ENCODE results near the gene COL5A1.

The COL5A1 gene

DNA sequence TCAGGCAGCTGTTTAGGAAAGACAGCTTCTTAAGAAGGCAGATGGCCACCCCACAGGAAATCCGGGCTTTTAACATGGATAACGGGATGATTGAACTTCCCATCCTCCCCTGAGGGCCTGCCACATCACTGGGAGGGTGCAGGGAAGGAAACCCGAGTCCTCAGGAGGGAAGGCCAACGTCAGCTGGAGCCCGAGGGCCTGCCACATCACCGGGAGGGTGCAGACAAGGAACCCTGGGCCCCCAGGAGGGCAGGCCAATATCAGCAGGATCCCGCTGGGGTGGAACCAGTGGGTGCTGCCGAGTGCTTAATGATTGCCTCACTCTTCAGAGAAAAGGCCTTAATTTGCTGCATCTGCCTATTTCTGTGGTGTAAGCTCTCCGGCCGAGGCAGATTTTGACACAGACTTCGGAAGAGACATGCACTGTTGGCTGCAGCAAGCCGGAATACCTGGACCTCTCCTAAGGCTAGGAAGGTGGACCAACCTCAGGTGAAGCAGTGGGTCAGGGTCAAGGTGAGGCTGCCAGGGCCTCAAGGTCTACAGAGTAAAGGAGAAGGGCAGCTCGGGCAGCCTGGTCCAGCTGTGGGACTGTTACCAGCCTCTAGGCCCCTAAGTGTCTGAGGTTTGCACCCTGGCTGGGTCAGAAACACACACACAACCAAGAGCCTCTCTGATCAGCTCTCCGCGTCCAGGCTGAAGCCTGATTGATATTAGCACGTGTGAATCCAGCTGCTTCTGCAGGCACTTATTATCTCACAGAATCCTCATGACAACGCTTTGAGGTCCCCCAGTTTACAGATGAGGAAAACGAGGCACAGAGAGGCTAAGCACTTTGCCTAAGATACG lies 14.8 kb upstream of the COL5A1 start:
- no peak for DNase-seq (ENCODE audit: low spot score)

GRCh38 chr9:134627417-134628353 lies 13.9 kb upstream of the COL5A1 start:
- DNase-seq (ENCODE audit: low spot score): no peak

DNA sequence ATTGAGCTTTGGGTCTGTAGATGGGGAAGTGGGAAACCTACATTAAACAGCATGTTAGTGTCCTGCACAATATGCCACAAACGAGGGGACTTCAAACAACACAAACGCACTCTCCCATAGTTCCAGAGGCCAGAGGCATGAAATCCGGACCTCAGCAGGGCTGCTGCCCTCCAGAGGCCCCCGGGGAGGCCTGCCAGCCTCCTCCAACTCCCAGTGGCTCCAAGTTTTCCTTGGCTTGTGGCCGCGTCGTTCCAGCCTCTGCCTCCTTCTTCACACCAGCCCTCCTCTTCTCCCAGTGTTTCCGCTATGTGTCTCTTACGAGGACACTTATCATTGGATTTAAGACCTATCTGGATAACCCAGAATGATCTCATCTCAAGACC lies 13.3 kb upstream of the COL5A1 start:
- DNase-seq (ENCODE audit: low spot score): no peak

- DNase-seq (ENCODE audit: low spot score): no peak
These were observed 12.5 kb upstream of the COL5A1 start for GRCh38 chr9:134629061-134629585.

DNA sequence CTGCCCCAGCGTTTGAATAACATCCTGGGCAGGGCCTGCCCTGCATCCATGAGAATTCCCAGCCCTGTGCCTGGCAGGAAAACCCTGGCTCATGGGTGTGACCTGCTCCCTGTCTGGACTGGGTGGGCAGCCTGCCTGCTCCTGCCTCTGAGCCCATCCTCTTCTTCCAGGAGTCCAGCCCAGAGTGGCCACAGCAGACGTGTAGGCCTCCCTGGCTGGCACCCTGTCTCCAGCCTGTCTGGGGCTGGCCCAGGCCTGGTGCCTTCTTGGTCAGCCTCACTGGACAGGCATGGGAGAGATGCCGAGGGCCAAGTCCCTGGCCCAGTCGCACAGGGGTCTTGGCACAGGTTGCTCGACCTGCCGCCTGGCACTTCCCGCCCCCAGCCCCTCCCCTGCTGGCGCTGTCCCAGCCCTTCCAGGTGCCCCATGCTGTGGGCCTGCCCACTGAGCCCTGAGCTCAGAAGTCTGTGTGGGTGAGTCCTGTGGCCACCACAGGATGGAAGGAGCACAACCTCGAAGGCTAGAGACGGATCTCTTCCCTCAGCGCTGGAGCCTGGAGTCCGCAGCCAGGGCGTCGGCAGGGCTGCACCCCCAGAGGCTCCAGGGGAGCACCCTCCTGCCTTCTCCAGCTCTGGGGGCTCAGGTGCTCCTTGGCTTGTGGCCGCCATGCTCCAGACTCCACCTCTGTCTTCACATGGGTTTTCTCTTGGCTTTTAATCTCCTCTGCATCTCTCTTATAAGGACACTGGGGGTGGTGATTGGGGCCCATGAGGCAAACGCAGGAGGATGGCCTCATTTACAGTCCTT lies 11.8 kb upstream of the COL5A1 start:
- DNase-seq (ENCODE audit: low spot score): no peak

GRCh38 chr9:134630393-134630790 lies 11.2 kb upstream of the COL5A1 start:
- no peak for DNase-seq (ENCODE audit: low spot score)

GRCh38 chr9:134630861-134631260 lies 10.7 kb upstream of the COL5A1 start:
- no peak for DNase-seq (ENCODE audit: low spot score)

DNA sequence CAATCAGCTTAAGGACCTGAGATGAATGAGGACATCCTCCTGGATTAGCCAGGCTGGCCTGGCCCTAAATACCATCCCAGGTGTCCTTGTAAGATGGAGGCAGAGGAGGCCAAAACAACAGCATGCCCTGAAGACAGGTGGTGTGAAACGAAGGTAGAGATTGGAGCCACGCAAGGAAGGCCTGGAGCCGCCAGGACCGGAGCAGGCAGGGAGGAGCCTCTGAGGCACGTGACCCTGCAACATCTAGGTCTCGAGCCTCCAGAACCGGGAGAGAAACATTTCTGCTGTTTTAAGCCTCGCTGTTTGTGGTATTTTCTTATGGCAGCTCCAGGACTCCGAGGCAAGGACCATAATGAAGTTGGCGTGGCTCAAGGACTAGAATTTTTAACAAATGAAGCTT lies 9.7 kb upstream of the COL5A1 start:
- no peak for DNase-seq (ENCODE audit: low spot score)

DNA sequence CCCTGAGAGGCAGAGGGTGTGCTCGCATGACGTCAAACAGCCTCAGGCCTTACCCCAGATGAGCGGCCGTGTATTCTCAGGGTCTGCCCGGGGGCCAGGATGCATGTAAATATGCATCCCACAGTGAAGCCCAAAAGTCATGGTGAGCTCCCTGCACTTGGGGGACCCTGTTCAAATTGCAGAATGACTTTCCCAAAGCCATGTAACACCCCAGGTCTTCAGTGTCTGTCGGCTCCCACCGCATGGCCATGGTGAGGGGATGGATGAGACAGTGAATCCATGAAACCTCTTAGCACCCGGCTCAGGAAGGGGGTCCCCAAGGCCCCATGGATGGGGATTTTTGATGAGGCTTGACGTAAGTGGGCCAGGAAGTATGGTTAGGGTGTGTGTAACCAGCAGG lies 9.3 kb upstream of the COL5A1 start:
- DNase-seq (ENCODE audit: low spot score): no peak

DNA sequence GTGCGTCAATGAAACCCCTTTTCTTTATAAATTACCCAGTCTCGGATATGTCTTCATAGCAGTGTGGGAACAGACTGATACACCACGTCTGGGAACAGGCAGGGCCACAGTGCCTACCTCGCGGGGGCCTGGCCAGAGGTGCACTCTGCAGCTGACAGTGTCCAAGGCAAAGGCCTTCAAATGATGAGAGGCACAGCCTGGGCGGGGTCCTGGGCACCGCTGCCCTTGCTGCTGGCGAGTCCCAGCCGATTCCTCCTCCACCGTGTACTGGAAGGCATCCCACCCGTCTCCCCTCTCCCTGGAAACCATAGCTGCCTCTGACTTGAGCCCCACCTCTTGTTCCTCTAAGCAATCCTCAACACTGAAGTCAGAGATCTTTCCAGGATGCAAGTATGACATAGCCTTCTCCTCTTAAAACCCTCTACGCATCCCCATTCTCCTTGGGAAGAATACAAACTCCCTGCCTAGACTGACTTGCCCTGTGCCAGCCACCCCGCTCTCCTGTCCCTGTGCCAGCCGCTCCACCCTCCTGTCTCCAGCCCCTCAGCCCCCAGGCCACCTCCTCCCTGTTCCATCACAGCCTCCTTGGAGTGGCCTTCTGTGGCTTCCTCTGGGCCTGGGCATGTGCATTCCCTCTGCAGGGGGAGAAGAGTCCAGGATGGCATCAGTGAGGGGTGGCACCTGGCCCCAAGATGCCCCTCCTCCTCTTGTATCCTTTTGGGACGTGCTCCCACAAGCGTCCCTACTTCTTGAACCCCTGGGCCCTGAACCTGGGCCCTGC lies 8.1 kb upstream of the COL5A1 start:
- DNase-seq (ENCODE audit: low spot score): no peak

GRCh38 chr9:134634176-134634575 lies 7.4 kb upstream of the COL5A1 start:
- DNase-seq (ENCODE audit: low spot score): no peak

DNA sequence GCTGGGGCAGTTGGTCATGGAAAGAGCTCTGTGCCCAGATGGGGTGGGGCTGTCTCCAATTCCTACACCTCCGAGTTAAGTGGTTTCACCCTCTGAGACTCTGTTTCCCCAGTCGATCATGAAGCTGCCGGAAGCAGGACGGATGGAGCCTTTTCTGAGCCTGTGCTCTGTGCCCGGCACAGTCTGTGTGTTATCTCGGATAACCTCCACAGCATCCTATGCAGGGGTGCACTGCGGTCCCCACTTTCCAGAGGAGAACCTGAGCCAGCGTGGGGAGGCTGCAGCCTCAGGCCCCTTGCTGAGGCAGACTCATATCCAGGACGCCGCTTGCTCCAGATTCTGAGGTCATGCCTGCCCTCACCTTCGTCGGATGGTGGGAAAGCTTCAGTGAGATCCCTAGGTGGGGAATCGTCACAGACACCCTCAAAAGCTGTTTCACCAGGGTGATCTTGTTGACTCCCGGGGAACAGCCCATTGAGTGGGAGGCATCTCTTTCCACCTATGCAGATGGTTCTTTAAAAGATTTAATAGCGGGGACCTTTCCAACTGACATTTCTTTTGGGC lies 6.9 kb upstream of the COL5A1 start:
- DNase-seq (ENCODE audit: low spot score): no peak

DNA sequence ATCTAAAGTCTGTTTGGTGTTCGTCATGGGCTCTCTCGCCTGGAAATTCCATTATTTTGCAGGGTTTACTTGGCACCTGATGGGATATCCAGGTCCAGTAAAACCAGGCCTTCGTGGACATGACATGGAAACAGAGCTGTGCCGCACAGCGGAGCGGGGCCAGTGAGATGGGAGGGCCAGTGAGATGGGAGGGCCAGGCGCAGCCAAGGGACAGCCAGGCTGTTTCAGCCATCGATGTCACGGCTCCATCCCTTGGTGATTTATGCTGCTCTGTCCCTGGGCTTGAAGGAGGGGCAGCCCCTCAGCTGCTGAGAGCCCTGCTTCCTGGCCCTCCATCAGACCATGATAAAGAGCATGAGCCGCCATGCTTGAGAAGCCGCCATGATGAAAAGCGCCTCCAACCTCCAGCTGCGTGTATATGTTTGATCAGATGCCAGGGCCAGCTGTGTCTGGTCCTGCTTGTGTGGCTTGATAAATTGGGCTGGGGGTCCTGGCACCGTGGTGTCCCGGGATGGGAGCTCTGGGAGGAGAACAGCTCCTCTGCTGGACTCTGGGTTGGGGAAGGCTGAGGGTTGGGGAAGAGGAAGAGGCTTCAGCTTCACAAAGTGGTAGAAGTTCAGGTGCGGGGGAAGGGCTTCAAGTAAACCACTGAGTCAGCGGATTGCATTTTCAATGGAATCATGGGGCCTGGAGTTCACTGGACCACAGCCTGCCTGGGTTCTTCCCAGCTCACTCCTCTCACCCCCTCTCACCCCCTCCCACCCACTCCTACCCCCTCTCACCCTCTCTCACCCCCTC lies 6.1 kb upstream of the COL5A1 start:
- no peak for DNase-seq (ENCODE audit: low spot score)

GRCh38 chr9:134636149-134636507 lies 5.5 kb upstream of the COL5A1 start:
- no peak for DNase-seq (ENCODE audit: low spot score)

DNA sequence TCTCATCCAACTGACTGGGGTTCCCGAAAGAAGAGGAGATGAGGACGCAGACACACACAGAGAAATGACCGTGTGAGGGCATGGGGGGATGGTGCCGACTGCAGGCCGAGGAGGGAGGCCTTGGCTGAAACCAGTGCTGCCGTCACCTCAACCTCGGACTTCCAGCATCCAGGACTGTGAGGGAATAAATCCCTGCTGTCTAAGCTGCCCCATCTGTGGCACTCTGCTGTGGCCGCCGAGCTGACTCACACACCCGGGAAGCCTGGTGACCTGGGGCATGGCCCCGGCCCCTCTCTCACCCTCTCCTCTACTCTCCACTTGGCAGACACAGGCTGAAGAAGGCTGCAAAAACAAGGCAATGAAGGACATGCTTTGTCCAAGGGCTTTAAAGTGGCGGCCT lies 4.4 kb upstream of the COL5A1 start:
- no peak for DNase-seq (ENCODE audit: low spot score)

DNA sequence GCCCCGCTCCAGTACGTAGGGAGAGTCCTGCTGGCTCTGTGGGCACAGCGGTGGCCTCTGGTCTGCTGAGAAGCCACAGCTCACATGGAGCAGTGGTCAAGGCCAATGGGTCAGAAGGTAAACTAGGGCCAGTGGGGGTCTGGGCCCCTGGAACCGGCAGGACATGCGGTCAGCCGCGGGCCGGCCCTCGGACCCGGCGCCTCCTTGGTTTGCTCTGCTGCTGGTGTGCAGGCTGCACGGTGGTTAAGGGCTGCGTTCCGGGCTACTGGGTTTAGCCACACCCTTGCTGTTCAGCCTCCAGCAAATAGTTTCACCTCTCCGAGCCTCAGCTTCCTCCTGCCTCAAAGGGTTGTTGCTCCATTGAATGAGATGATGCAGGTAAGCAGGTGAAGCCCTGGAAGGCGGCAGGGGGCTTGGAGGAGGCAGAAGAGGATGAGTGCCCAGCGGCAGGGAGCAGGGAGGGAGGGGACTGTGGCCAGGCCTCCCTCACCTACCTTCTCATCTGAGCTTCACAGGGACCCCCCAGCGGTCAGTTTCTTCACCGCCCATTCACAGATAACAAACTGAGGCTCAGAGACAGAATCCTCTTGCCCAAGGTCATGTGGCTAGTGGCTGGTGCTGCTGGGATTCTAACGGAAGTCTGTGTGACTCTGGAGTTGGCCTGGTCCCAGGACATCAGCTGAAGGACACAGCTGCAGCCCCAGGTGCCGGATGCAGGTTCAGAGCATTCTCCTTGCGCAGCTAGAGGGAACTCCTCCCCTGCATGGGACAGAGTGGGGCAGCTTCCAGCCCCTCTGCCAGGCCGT lies 3.7 kb upstream of the COL5A1 start:
- DNase-seq (ENCODE audit: low spot score): no peak

- no peak for DNase-seq (ENCODE audit: low spot score)
These were observed 3.0 kb upstream of the COL5A1 start for GRCh38 chr9:134638502-134639090.

DNA sequence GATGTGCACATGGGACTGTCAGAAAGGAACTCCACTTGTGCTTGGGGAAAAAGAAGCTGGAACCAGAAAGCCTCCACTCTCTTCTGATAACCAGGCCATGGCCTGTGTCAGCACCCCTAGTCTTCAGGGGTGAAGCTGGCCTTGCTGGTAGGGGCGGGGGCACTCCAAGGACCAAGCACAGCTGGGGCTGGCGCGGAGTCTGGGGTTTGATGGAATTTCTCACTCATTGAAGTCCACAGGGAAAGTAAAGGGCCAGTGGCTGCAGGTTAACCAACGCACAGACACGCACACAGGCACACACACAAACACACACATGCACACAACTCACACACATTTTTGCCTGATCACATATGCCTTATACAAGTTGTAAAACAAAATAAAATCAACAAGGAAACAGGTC lies 1.6 kb upstream of the COL5A1 start:
- no peak for DNase-seq (ENCODE audit: low spot score)

Measured in AG20443 (cell line).